Fibroblast of lung (primary cell): ENCODE results near the gene XBP1. TPM values are rescaled to one million over a fixed set of nuclear protein-coding genes. Genes with fewer than 3 reads are reported as not detected.
A peak's percentile ranks its signal among the peaks of the same experiment; 100 is the strongest.

ENCODE experiments used
- DNase-seq, 2 donors: peaks; one replicate each; pipeline versions ENCODE4 v3.0.0 to v3.0.0-alpha.2; 2010; ENCODE audit warnings: low read depth in 2 of 2
- H2AFZ ChIP-seq: 2 replicates; pipeline ENCODE4 v1.5.1; 2012; ENCODE audit warnings: low read length, control low read depth, inconsistent platforms
- H3K27ac ChIP-seq: 2 replicates; pipeline ENCODE4 v1.5.1; 2011; ENCODE audit warnings: low read length, control low read depth; ENCODE audit not compliant: insufficient read depth
- H3K27me3 ChIP-seq: 2 replicates; pipeline ENCODE4 v1.5.1; 2011; ENCODE audit warnings: mild to moderate bottlenecking, low read length; ENCODE audit not compliant: control insufficient read depth, insufficient read depth
- H3K36me3 ChIP-seq: 2 replicates; pipeline ENCODE4 v1.5.1; 2011; ENCODE audit warnings: low read length; ENCODE audit not compliant: control insufficient read depth, insufficient read depth
- H3K4me1 ChIP-seq: 2 replicates; pipeline ENCODE4 v1.5.1; 2011; ENCODE audit warnings: low read length; ENCODE audit not compliant: control insufficient read depth, insufficient read depth; ENCODE audit errors: extremely low read depth
- H3K4me2 ChIP-seq: 2 replicates; pipeline ENCODE4 v1.5.1; 2011; ENCODE audit warnings: low read length, control low read depth; ENCODE audit not compliant: insufficient read depth; ENCODE audit errors: extremely low read depth
- H3K4me3 ChIP-seq, 4 experiments: fragments of 200-600 bp in 1 of 4; sonication (generic) in 1 of 4; replicated peaks in 1 of 4; 2 replicates each; pipeline ENCODE4 v1.5.1; 2011 to 2016; ENCODE audit warnings: low read length in 4 of 4, low read depth in 3 of 4, mild to moderate bottlenecking in 3 of 4, control low read depth in 2 of 4, inconsistent platforms in 1 of 4, mixed read lengths in 1 of 4; ENCODE audit not compliant: insufficient read depth in 1 of 4; ENCODE audit errors: control extremely low read depth in 1 of 4
- H3K79me2 ChIP-seq: 2 replicates; pipeline ENCODE4 v1.5.1; 2012; ENCODE audit warnings: mild to moderate bottlenecking, low read length, inconsistent platforms; ENCODE audit not compliant: control insufficient read depth, insufficient read depth
- H3K9ac ChIP-seq: 2 replicates; pipeline ENCODE4 v1.5.1; 2011; ENCODE audit warnings: mild to moderate bottlenecking, low read length, control low read depth; ENCODE audit not compliant: insufficient read depth
- H3K9me3 ChIP-seq: 2 replicates; pipeline ENCODE4 v1.5.1; 2012; ENCODE audit warnings: low read depth, low read length; ENCODE audit not compliant: control insufficient read depth, insufficient read depth
- H4K20me1 ChIP-seq: 2 replicates; pipeline ENCODE4 v1.5.1; 2011; ENCODE audit warnings: low read length; ENCODE audit not compliant: control insufficient read depth, insufficient read depth; ENCODE audit errors: extremely low read depth
- EZH2 ChIP-seq: IDR thresholded peaks from 2 replicates; pipeline ENCODE4 v1.5.1; 2012; ENCODE audit warnings: low read length, control low read depth, mild to moderate bottlenecking; ENCODE audit errors: missing control alignments
- polyA plus RNA-seq, 2 donors: library from polyadenylated mRNA; depleted of rRNA in 1 of 2; stranded (reverse) in 1 of 2; unstranded in 1 of 2; fragments of >200 nt; gene quantifications; 2 replicates each; pipeline ENCODE4 v1.2.1, GENCODE V29; 2011 to 2012; ENCODE audit warnings: missing spikeins in 1 of 2
- total RNA-seq: library from RNA; depleted of rRNA; stranded (reverse); fragments of >200 nt; gene quantifications from 2 replicates; pipeline ENCODE4 v1.2.1, GENCODE V29; 2014
- TF ChIP-seq, protein P1 (sequence below), 2 donors: IDR thresholded peaks in 1 of 2; conservative IDR thresholded peaks in 1 of 2; 1 replicate in 1 of 2; 2 replicates in 1 of 2; pipeline ENCODE4 v1.5.1; 2011 to 2012; ENCODE audit warnings: low read length in 2 of 2, control low read depth in 1 of 2, inconsistent platforms in 1 of 2, low read depth in 1 of 2, mild to moderate bottlenecking in 1 of 2

XBP1 gene
- total and polyA plus RNA-seq, 2 donors (not counting 1 experiment from before 2014, with no cell fraction given), result 144 to 241 TPM

DNA sequence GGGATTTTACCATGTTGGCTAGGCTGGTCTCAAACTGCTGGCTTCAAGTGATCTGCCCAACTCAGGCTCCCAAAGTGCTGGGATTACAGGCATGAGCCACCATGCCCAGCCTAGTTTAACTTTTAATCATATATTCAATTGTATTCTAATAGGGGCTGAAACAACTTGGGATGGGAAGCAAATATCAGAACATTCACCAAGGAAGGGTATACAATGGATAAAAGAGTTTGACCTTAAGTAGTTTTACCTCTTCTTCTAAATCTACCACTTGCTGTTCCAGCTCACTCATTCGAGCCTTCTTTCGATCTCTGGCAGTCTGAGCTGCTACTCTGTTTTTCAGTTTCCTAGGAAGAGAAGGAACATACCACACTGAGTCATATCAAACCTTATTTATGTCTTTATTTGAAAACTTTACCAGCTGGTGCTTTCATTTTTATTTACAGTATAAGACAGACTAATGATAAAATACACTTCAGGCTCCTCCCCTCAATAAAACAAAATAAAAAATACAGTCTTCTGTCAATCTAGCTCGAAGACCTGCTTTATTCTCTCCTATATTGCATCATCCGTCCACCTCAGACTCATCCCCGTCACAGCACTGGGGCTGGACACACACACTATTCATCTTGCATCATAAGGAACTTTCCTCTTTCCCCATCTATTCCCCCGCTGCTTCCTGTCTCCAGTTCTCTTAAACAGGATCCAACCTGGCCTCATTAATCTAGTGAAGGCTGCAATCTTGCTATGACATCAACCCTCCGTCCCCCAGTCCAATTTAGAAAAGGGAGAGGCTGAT, 1.4 kb downstream of the XBP1 start:
- no peaks in the 10 kb centered on the region for H3K9me3 ChIP-seq

DNA sequence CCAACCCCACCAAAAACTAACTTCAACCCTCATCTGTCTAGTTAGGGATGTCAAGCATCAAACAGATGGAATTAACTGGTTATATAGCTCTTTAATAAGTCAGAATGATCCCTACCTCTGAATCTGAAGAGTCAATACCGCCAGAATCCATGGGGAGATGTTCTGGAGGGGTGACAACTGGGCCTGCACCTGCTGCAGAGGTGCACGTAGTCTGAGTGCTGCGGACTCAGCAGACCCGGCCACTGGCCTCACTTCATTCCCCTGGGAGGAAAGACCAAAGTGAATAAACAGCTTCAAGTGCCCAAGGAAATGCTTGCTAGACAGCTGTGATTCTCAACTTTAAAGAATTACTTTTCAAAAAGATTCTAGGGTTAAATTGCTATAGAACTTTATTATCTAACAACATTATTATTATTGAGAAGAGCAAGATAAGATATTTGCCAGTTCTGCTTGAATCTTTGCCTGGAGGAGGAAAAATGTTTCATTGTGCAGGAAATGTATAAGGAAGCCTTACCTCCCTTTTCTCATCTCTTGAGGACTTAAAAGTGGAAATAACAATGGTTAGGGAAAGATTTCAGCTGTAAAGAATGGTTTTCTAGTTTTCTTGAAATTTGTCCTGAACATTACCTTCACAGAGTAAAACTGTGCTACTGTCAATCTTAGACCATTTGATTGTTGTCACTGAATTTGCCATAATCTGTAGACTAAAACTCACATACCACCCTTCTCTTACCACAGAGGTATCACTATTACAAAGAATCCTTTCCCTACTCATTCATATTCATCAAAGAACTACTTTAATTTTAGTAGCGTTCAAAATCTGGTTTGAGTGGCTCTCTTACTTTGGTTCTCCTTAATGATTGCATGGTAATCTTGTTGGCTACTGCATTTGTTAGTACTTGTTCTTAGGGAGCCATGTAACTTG, 4.2 kb downstream of the XBP1 start:
- no peaks in the 10 kb centered on the region for H3K9me3 ChIP-seq
- no peak overlapping the region for H3K27ac ChIP-seq
- H3K36me3 ChIP-seq, result peaks cover 18% of the 10 kb centered on the region
- no peaks in the 10 kb centered on the region for H3K27me3 ChIP-seq
- H2AFZ ChIP-seq, result no peak overlapping the region
- H3K4me2 ChIP-seq, result peak overlapping the region; percentile 9
- TF ChIP-seq EZH2, result no peak
- TF ChIP-seq, protein P1, sequence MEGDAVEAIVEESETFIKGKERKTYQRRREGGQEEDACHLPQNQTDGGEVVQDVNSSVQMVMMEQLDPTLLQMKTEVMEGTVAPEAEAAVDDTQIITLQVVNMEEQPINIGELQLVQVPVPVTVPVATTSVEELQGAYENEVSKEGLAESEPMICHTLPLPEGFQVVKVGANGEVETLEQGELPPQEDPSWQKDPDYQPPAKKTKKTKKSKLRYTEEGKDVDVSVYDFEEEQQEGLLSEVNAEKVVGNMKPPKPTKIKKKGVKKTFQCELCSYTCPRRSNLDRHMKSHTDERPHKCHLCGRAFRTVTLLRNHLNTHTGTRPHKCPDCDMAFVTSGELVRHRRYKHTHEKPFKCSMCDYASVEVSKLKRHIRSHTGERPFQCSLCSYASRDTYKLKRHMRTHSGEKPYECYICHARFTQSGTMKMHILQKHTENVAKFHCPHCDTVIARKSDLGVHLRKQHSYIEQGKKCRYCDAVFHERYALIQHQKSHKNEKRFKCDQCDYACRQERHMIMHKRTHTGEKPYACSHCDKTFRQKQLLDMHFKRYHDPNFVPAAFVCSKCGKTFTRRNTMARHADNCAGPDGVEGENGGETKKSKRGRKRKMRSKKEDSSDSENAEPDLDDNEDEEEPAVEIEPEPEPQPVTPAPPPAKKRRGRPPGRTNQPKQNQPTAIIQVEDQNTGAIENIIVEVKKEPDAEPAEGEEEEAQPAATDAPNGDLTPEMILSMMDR (conservative IDR thresholded peaks at IDR 0.05 in 1 of 2, IDR thresholded peaks at IDR 0.05 in 1 of 2; ENCODE audit: low read depth in 1 of 2, low read length in 2 of 2), result no peak
- H3K4me3 ChIP-seq, result no peak overlapping the region
- H3K79me2 ChIP-seq, result peaks cover 48% of the 10 kb centered on the region
- no peak overlapping the region for H3K9ac ChIP-seq
- peaks cover 2% of the 10 kb centered on the region for H3K4me1 ChIP-seq
- DNase-seq, result no peak
- H4K20me1 ChIP-seq, result no peaks in the 10 kb centered on the region

More for the DNA sequence above, 1.4 kb downstream of the XBP1 start:
- H3K27ac ChIP-seq, result peak overlapping the region; percentile 100
- no peaks in the 10 kb centered on the region for H3K27me3 ChIP-seq
- peaks cover 2% of the 10 kb centered on the region for H3K4me1 ChIP-seq
- peaks cover 48% of the 10 kb centered on the region for H3K79me2 ChIP-seq
- H3K36me3 ChIP-seq, result peaks cover 17% of the 10 kb centered on the region
- TF ChIP-seq EZH2, result no peak
- TF ChIP-seq, protein P1 (conservative IDR thresholded peaks at IDR 0.05 in 1 of 2, IDR thresholded peaks at IDR 0.05 in 1 of 2; ENCODE audit: low read depth in 1 of 2, low read length in 2 of 2), result no peak
- DNase-seq, result peak; percentile 88 to 95
- H3K4me3 ChIP-seq, result peak overlapping the region; percentile 89 to 97 (median 95)
- no peak overlapping the region for H2AFZ ChIP-seq
- peak overlapping the region; percentile 100 for H3K9ac ChIP-seq
- H3K4me2 ChIP-seq, result peak overlapping the region; percentile 53
- H4K20me1 ChIP-seq, result no peaks in the 10 kb centered on the region
